Testis (tissue), 3 donors: ENCODE results near the gene KHDC4. TPM values are rescaled to one million over a fixed set of nuclear protein-coding genes. Genes with fewer than 3 reads are reported as not detected.

Experiments
- DNase-seq: peaks from one replicate; pipeline ENCODE4 v3.0.0-alpha.2; 2019
- H3K27ac ChIP-seq, 2 donors: fragments of 200-600 bp; sonication (generic); one replicate each; pipeline ENCODE4 v1.5.1; 2019
- H3K27me3 ChIP-seq: fragments of 200-600 bp; sonication (generic); one replicate; pipeline ENCODE4 v1.5.1; 2019
- H3K36me3 ChIP-seq: fragments of 200-600 bp; sonication (generic); one replicate; pipeline ENCODE4 v1.5.1; 2017; ENCODE audit warnings: low read depth; ENCODE audit errors: missing control alignments
- H3K4me1 ChIP-seq: fragments of 200-600 bp; sonication (generic); one replicate; pipeline ENCODE4 v1.5.1; 2019
- H3K4me3 ChIP-seq, 2 donors: fragments of 200-600 bp; sonication (generic); one replicate each; pipeline ENCODE4 v1.5.1; 2017 to 2019
- H3K9me3 ChIP-seq: fragments of 200-600 bp; sonication (generic); one replicate; pipeline ENCODE4 v1.5.1; 2017
- POLR2A ChIP-seq: fragments of 450-650 bp; IDR thresholded peaks from one replicate; pipeline ENCODE4 v1.6.1; 2017; ENCODE audit warnings: antibody characterized with exemption, mild to moderate bottlenecking, moderate library complexity
- WGBS, 2 donors: methylation state at CpG; one replicate each; pipeline ENCODE4 v1.1.5; 2018; 5-methylcytosine and 5-hydroxymethylcytosine counted together
- intact Hi-C: fragments of 100-400 bp; cut with DNase I; formaldehyde crosslinking; loops from one replicate; pipeline ENCODE4 v1.15.1; 2023; ENCODE audit warnings: low total_unique reads
- microRNA-seq, 2 donors: library from miRNA; unstranded; fragments of <30 nt; microRNA quantifications; one replicate each; pipeline ENCODE4, GENCODE V29; 2016; ENCODE audit warnings: borderline number of aligned reads in 2 of 2, borderline replicate concordance in 1 of 2
- polyA plus RNA-seq: library from polyadenylated mRNA; stranded (reverse); fragments of 350-450 nt; fragmentation: Illumina TruSeq; extraction: RNeasy Lipid Tissue Mini Kit (QIAGEN cat#74804); gene quantifications from one replicate; pipeline ENCODE4 v1.2.3, GENCODE V29; 2014; ENCODE audit warnings: low read depth, low replicate concordance; ENCODE audit not compliant: insufficient read depth
- small RNA-seq, 2 donors: library from RNA; depleted of rRNA; stranded (forward); fragments of <200 nt; gene quantifications; one replicate each; pipeline ENCODE3, GENCODE V24; 2016
- total RNA-seq, 2 donors: library from RNA; depleted of rRNA; stranded (reverse); fragments of >200 nt; gene quantifications; one replicate each; pipeline ENCODE4 v1.2.3, GENCODE V29; 2016
- TF ChIP-seq, protein P1 (sequence below), 3 experiments: fragments of 450-650 bp in 2 of 3; fragments of 200-600 bp in 1 of 3; sonication (generic) in 1 of 3; IDR thresholded peaks; one replicate each; pipeline ENCODE4 v1.5.1; 2016 to 2019; ENCODE audit warnings: antibody characterized with exemption in 3 of 3, mild to moderate bottlenecking in 2 of 3, moderate library complexity in 1 of 3

Gene KHDC4
- total and polyA plus RNA-seq, 3 donors from 2014 or later, result 45.5 to 95.3 (median 84.5) TPM

DNA sequence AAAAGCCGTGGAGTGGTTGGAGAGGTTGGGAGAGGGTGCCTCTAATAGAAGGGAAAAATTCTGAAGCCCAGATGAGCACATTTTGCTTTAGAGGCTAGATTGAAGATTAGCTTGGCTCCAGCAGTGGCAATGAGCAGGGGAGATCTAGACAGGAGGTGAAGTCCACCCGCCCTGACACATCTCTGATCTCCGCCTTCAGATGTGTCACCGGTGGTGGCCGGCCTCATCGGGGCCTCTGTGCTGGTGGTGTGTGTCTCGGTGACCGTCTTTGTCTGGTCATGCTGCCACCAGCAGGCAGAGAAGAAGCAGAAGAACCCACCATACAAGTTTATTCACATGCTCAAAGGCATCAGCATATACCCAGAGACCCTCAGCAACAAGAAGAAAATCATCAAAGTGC lies 66.4 kb downstream of the KHDC4 start:
- 94 to 95% methylated on average over 8 of the region's 8 CpGs for WGBS, 2 donors
- TF ChIP-seq POLR2A, result no peak
- TF ChIP-seq, protein P1, sequence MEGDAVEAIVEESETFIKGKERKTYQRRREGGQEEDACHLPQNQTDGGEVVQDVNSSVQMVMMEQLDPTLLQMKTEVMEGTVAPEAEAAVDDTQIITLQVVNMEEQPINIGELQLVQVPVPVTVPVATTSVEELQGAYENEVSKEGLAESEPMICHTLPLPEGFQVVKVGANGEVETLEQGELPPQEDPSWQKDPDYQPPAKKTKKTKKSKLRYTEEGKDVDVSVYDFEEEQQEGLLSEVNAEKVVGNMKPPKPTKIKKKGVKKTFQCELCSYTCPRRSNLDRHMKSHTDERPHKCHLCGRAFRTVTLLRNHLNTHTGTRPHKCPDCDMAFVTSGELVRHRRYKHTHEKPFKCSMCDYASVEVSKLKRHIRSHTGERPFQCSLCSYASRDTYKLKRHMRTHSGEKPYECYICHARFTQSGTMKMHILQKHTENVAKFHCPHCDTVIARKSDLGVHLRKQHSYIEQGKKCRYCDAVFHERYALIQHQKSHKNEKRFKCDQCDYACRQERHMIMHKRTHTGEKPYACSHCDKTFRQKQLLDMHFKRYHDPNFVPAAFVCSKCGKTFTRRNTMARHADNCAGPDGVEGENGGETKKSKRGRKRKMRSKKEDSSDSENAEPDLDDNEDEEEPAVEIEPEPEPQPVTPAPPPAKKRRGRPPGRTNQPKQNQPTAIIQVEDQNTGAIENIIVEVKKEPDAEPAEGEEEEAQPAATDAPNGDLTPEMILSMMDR (IDR thresholded peaks at IDR 0.05), result no peak
- H3K9me3 ChIP-seq, result no peaks in the 10 kb centered on the region
- H3K36me3 ChIP-seq, result no peaks in the 10 kb centered on the region
- H3K4me3 ChIP-seq, result no peak overlapping the region
- no peaks in the 10 kb centered on the region for H3K27me3 ChIP-seq
- H3K27ac ChIP-seq, result no peak overlapping the region
- peaks cover 25% of the 10 kb centered on the region for H3K4me1 ChIP-seq
- DNase-seq, result no peak
- intact Hi-C loops, result no loop called here

DNA sequence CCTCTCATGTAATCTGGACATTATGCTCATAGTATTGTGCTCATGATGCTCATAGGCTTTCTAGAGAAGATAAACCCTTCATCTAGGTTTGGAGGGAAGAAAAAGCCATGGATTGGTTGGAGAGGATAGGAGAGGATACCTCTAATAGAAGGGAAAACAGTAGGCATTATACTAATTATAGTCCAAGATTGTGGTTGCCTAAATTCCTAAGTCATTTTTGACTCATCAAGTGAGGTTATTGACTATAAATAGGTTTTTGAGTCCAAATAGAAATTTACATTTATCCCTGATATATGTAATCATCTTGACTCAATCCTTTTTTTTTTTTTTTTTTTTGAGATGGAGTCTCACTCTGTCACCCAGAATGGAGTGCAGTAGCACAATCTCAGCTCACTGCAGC lies 69.8 kb downstream of the KHDC4 start:
- H3K9me3 ChIP-seq, result no peaks in the 10 kb centered on the region
- no peak overlapping the region for H3K27ac ChIP-seq
- no peak overlapping the region for H3K4me3 ChIP-seq
- no peaks in the 10 kb centered on the region for H3K36me3 ChIP-seq
- intact Hi-C loops, result no loop called here
- TF ChIP-seq POLR2A, result no peak
- TF ChIP-seq, protein P1 (IDR thresholded peaks at IDR 0.05), result no peak
- no peaks in the 10 kb centered on the region for H3K27me3 ChIP-seq
- no peak for DNase-seq
- peaks cover 13% of the 10 kb centered on the region for H3K4me1 ChIP-seq

Small RNA genes within 50 kb of the gene (microRNA-seq; reads per million reads assigned to microRNA genes)
- gene MIR6738, result 0 reads per million in 2 donors

Small RNA genes within 50 kb of the gene (small RNA-seq; reads per million reads assigned to genes)
- gene MIR6738 (0 reads per million in 2 donors), gene RF00015 (0 reads per million in 2 donors), gene SCARNA4 (0 reads per million in 2 donors), gene SNORA80E (103 to 166 reads per million in 2 donors)

Other genes starting within 250 kb of the KHDC4 start
- 100 to 1,000 TPM; 171 to 219 TPM for gene YY1AP1, start 245.6 kb downstream of the KHDC4 start, total RNA-seq
- gene YY1AP1, start 245.6 kb downstream of the KHDC4 start, polyA plus RNA-seq, result 205 TPM
- gene DAP3, start 245.3 kb downstream of the KHDC4 start, total RNA-seq, result 100 to 1,000 TPM; 277 to 286 TPM
- 121 TPM for gene DAP3, start 245.3 kb downstream of the KHDC4 start, polyA plus RNA-seq
- 100 to 1,000 TPM in 1 of 2 donors, 10 to 100 TPM in 1; 77.2 to 108 TPM for gene GON4L, start 77.2 kb downstream of the KHDC4 start, total RNA-seq
- 36.4 TPM for gene GON4L, start 77.2 kb downstream of the KHDC4 start, polyA plus RNA-seq
- 10 to 100 TPM; 17.9 to 19.7 TPM for gene SYT11, start 74.8 kb downstream of the KHDC4 start, total RNA-seq
- 23.4 TPM for gene SYT11, start 74.8 kb downstream of the KHDC4 start, polyA plus RNA-seq
- 10 to 100 TPM; 26.1 to 31.1 TPM for gene RIT1, start 23.1 kb downstream of the KHDC4 start, total RNA-seq
- 25.7 TPM for gene RIT1, start 23.1 kb downstream of the KHDC4 start, polyA plus RNA-seq
- 1 to 10 TPM in 1 of 2 donors, under 1 TPM in 1; 0.37 to 1.1 TPM for gene RXFP4, start 7.2 kb upstream of the KHDC4 start, total RNA-seq
- not detected for gene RXFP4, start 7.2 kb upstream of the KHDC4 start, polyA plus RNA-seq
- 100 to 1,000 TPM in 1 of 2 donors, 10 to 100 TPM in 1; 56.6 to 124 TPM for gene ARHGEF2, start 44.1 kb upstream of the KHDC4 start, total RNA-seq
- 88.8 TPM for gene ARHGEF2, start 44.1 kb upstream of the KHDC4 start, polyA plus RNA-seq
- gene SSR2, start 86.5 kb upstream of the KHDC4 start, total RNA-seq, result 100 to 1,000 TPM; 170 to 216 TPM
- gene SSR2, start 86.5 kb upstream of the KHDC4 start, polyA plus RNA-seq, result 289 TPM
- gene UBQLN4, start 119.4 kb upstream of the KHDC4 start, total RNA-seq, result 10 to 100 TPM; 41.0 to 42.7 TPM
- gene UBQLN4, start 119.4 kb upstream of the KHDC4 start, polyA plus RNA-seq, result 34.4 TPM
- gene LAMTOR2, start 120.4 kb upstream of the KHDC4 start, total RNA-seq, result 10 to 100 TPM; 47.6 to 50.4 TPM
- 55.5 TPM for gene LAMTOR2, start 120.4 kb upstream of the KHDC4 start, polyA plus RNA-seq
- 1 to 10 TPM; 1.2 to 2.0 TPM for gene RAB25, start 126.7 kb upstream of the KHDC4 start, total RNA-seq
- 2.1 TPM for gene RAB25, start 126.7 kb upstream of the KHDC4 start, polyA plus RNA-seq
- gene MEX3A, start 148.1 kb upstream of the KHDC4 start, total RNA-seq, result 1 to 10 TPM; 2.4 to 3.0 TPM
- gene MEX3A, start 148.1 kb upstream of the KHDC4 start, polyA plus RNA-seq, result 0.87 TPM
- gene LMNA, start 180.3 kb upstream of the KHDC4 start, total RNA-seq, result 100 to 1,000 TPM; 162 to 219 TPM
- gene LMNA, start 180.3 kb upstream of the KHDC4 start, polyA plus RNA-seq, result 189 TPM
- 1 to 10 TPM; 4.8 to 8.0 TPM for gene SEMA4A, start 219.2 kb upstream of the KHDC4 start, total RNA-seq
- 7.7 TPM for gene SEMA4A, start 219.2 kb upstream of the KHDC4 start, polyA plus RNA-seq